ENCODE data around the gene ST3GAL6. TPM values are rescaled to one million over a fixed set of nuclear protein-coding genes. Genes with fewer than 3 reads are reported as not detected.
A peak's percentile ranks its signal among the peaks of the same experiment; 100 is the strongest.

ST3GAL6 gene
- total and polyA plus RNA-seq, 2 of the 13 experiments (the other 11 are each of a cell fraction or from before 2014, with no cell fraction given) = 17.5 to 23.2 TPM

- intact Hi-C loops (cut with micrococcal nuclease; ENCODE audit: unreplicated experiment) = loop anchor here (5.0 kb wide), 1 partner anchor 39 kb away; no protein-coding TSS in a partner anchor
- ChIA-PET CTCF (ENCODE audit: low intra/inter-chr PET ratio, low total read pairs) (no interaction called here), POLR2A (no interaction called here)
- ATAC-seq (no peak), DNase-seq (ENCODE audit: low spot score) (no peak), FAIRE-seq (no peak)
- no peak overlapping the region for H2AFZ ChIP-seq (ENCODE audit: low read length)
- H3K79me2 ChIP-seq (ENCODE audit: insufficient read depth, low read length) = peaks cover 30% of the 10 kb centered on the region
- no peaks in the 10 kb centered on the region for H3K9me3 ChIP-seq (ENCODE audit: low read length)
- no peaks in the 10 kb centered on the region for H3K36me3 ChIP-seq (replicated peaks in 1 of 2; ENCODE audit: control insufficient read depth in 1 of 2, insufficient read depth in 2 of 2, low read length in 2 of 2)
- TF ChIP-seq BCLAF1 (IDR thresholded peaks at IDR 0.05) (no peak), ZNF546 (CRISPR knock-in tag; conservative IDR thresholded peaks at IDR 0.05) (no peak), AHR (CRISPR knock-in tag; IDR thresholded peaks at IDR 0.05) (no peak), JUNB (CRISPR knock-in tag; IDR thresholded peaks at IDR 0.05; ENCODE audit: borderline replicate concordance) (no peak), ZNF432 (CRISPR knock-in tag; IDR thresholded peaks at IDR 0.05; ENCODE audit: borderline replicate concordance) (no peak), ATF6 (CRISPR knock-in tag; conservative IDR thresholded peaks at IDR 0.05) (no peak), GATAD2A (CRISPR knock-in tag; IDR thresholded peaks at IDR 0.05) (no peak), ZHX1 (CRISPR knock-in tag; IDR thresholded peaks at IDR 0.05; ENCODE audit: low read depth) (no peak), RNF2 (conservative IDR thresholded peaks at IDR 0.05; ENCODE audit: low read depth) (no peak), ATF2 (CRISPR knock-in tag; IDR thresholded peaks at IDR 0.05) (no peak), ZNF275 (CRISPR knock-in tag; IDR thresholded peaks at IDR 0.05; ENCODE audit: borderline replicate concordance) (no peak), ZNF780A (CRISPR knock-in tag; IDR thresholded peaks at IDR 0.05) (no peak), CENPX (CRISPR knock-in tag; IDR thresholded peaks at IDR 0.05) (no peak)
- H3K4me1 ChIP-seq (ENCODE audit: insufficient read depth, low read length) = peaks cover 40% of the 10 kb centered on the region
- H3K4me2 ChIP-seq (ENCODE audit: low read depth, low read length) = no peak overlapping the region
- WGBS (ENCODE audit: low lambda C conversion rate) = 90% methylated on average over 19 of the region's 19 CpGs
- no peak overlapping the region for H3K4me3 ChIP-seq (replicated peaks in 1 of 3; ENCODE audit: insufficient read depth in 1 of 3, low read depth in 2 of 3, low read length in 3 of 3)
- in situ Hi-C loops (cut with HindIII; ENCODE audit: extremely low pct_ligation_motif_present, low pct_unique_long_range_greater_than_20kb) = loop anchor here (5.0 kb wide), 1 partner anchor 46 kb away; no protein-coding TSS in a partner anchor
- H4K20me1 ChIP-seq (ENCODE audit: insufficient read depth, low read length) = no peaks in the 10 kb centered on the region
- H3K27ac ChIP-seq (ENCODE audit: extremely low read length, insufficient read depth, low read length) = peak overlapping the region; percentile 94
- no peak overlapping the region for H3K9ac ChIP-seq (ENCODE audit: insufficient read depth, low read depth, low read length)
- H3K27me3 ChIP-seq (ENCODE audit: control insufficient read depth in 1 of 2, insufficient read depth in 2 of 2, low read length in 2 of 2) = no peaks in the 10 kb centered on the region; a peak in 1 of 5 replicates
- no TSS peak for BruUV-seq (replicated peaks)
Observed at GRCh38 chr3:98730886-98731537, 32.1 kb upstream of the ST3GAL6 start.
